Smooth muscle cell (in vitro differentiated cells): ENCODE results near the gene GUCY1A2. TPM values are rescaled to one million over a fixed set of nuclear protein-coding genes. Genes with fewer than 3 reads are reported as not detected.
A peak's percentile ranks its signal among the peaks of the same experiment; 100 is the strongest.

ENCODE experiments used
- DNase-seq: peaks from one replicate; lab custom pipeline; 2025; ENCODE audit not compliant: unreplicated experiment; lab: John Stamatoyannopoulos, UW
- H2AFZ ChIP-seq: fragments of 200-600 bp; sonication (generic); 2 replicates; pipeline ENCODE4 v1.6.0; 2016; ENCODE audit warnings: antibody characterized with exemption, low read depth, mild to moderate bottlenecking
- H3F3A ChIP-seq: fragments of 200-600 bp; sonication (generic); 2 replicates; pipeline ENCODE4 v1.6.0; 2017; ENCODE audit warnings: antibody characterized with exemption, low read depth
- H3K27ac ChIP-seq: fragments of 200-600 bp; sonication (generic); 2 replicates; pipeline ENCODE4 v1.5.1; 2016; ENCODE audit warnings: low read depth, mild to moderate bottlenecking
- H3K27me3 ChIP-seq: fragments of 200-600 bp; sonication (generic); 2 replicates; pipeline ENCODE4 v1.6.1; 2016; ENCODE audit warnings: low read depth, mild to moderate bottlenecking
- H3K36me3 ChIP-seq: fragments of 200-600 bp; sonication (generic); 2 replicates; pipeline ENCODE4 v1.5.1; 2016; ENCODE audit warnings: low read depth
- H3K4me1 ChIP-seq: fragments of 200-600 bp; sonication (generic); 2 replicates; pipeline ENCODE4 v1.5.1; 2016; ENCODE audit warnings: low read depth
- H3K4me2 ChIP-seq: fragments of 200-600 bp; sonication (generic); 2 replicates; pipeline ENCODE4 v1.6.0; 2016; ENCODE audit warnings: mild to moderate bottlenecking
- H3K4me3 ChIP-seq: fragments of 200-600 bp; sonication (generic); 2 replicates; pipeline ENCODE4 v1.5.1; 2016; ENCODE audit warnings: mild to moderate bottlenecking
- H3K79me2 ChIP-seq: fragments of 200-600 bp; sonication (generic); 2 replicates; pipeline ENCODE4 v1.6.0; 2016; ENCODE audit warnings: low read depth, mild to moderate bottlenecking
- H3K9ac ChIP-seq: fragments of 200-600 bp; sonication (generic); 2 replicates; pipeline ENCODE4 v1.6.0; 2016; ENCODE audit warnings: low read depth
- H3K9me3 ChIP-seq: fragments of 200-600 bp; sonication (generic); replicated peaks from 2 replicates; pipeline ENCODE4 v1.5.1; 2016; ENCODE audit warnings: low read depth
- H4K20me1 ChIP-seq: fragments of 200-600 bp; sonication (generic); 2 replicates; pipeline ENCODE4 v1.6.0; 2016; ENCODE audit warnings: low read depth
- WGBS: methylation state at CpG from one replicate; pipeline ENCODE4 v1.1.7; 2016; ENCODE audit warnings: low lambda C conversion rate; 5-methylcytosine and 5-hydroxymethylcytosine counted together
- polyA plus RNA-seq: library from polyadenylated mRNA; unstranded; fragments of >200 nt; fragmentation: Nextera tagmentation; extraction: Ambion mirVana; gene quantifications from 2 replicates; pipeline ENCODE4 v1.2.1, GENCODE V29; 2016
- total RNA-seq: library from RNA; depleted of rRNA; stranded (reverse); fragments of >200 nt; gene quantifications from 2 replicates; pipeline ENCODE4 v1.2.3, GENCODE V29; 2014
- TF ChIP-seq, protein P1 (sequence below): fragments of 200-600 bp; sonication (generic); IDR thresholded peaks from 2 replicates; pipeline ENCODE4 v1.5.1; 2017; ENCODE audit warnings: borderline replicate concordance, mild to moderate bottlenecking, antibody characterized with exemption; ENCODE audit not compliant: insufficient read depth, poor library complexity, severe bottlenecking

The GUCY1A2 gene
- total and polyA plus RNA-seq, 2 experiments from 2014 or later, result 0.08 to 1.1 TPM

DNA sequence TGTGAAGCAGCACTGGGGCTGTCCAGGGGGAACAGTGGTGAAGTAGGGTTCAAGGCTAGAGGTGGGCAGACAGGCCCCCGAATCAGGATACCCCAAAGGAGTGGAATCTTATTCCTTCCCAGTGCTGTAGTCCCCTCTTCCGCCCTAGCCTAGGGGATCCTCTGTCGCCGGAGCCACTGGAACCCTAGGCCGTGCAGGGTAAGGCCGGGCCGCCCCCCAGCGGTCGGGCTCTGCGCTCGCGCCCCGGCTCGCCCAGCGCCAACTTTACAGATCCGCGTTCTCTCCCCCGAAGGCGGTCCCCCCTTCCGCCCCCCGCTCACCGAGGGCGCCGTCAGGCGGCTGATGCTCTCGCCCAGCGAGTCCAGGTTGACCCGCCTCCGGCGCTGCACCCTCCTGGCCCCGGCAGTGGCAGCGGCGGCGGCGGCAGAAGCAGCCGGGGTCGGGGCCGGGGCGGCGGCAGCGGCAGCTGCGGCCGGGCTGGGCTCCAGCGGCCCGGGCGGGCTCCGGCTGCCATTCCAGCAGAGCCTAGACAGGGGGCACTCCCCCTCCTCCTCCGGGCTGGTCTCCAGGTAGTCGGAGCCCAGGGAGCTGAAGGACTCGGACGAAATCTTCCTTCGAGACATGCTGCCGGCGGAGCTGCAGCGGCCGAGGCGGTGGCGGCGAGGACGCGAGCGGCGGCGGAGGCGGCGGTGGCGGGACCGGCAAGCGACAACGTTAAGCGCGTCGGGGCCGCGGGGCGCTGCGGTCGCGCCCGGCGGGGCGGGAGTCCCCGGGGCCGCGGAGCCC is 650 bp downstream of the GUCY1A2 start:
- Histone ChIP-seq H3K4me3 (peak overlapping the region; percentile 67), H3F3A (no peaks in the 10 kb centered on the region), H4K20me1 (peaks cover 4% of the 10 kb centered on the region), H3K27ac (no peak overlapping the region), H3K27me3 (peaks cover 48% of the 10 kb centered on the region), H2AFZ (peak overlapping the region; percentile 63), H3K4me1 (peaks cover 3% of the 10 kb centered on the region), H3K36me3 (no peaks in the 10 kb centered on the region), H3K79me2 (no peaks in the 10 kb centered on the region), H3K9ac (no peak overlapping the region), H3K4me2 (peak overlapping the region; percentile 94), H3K9me3 (no peaks in the 10 kb centered on the region)
- TF ChIP-seq, protein P1, sequence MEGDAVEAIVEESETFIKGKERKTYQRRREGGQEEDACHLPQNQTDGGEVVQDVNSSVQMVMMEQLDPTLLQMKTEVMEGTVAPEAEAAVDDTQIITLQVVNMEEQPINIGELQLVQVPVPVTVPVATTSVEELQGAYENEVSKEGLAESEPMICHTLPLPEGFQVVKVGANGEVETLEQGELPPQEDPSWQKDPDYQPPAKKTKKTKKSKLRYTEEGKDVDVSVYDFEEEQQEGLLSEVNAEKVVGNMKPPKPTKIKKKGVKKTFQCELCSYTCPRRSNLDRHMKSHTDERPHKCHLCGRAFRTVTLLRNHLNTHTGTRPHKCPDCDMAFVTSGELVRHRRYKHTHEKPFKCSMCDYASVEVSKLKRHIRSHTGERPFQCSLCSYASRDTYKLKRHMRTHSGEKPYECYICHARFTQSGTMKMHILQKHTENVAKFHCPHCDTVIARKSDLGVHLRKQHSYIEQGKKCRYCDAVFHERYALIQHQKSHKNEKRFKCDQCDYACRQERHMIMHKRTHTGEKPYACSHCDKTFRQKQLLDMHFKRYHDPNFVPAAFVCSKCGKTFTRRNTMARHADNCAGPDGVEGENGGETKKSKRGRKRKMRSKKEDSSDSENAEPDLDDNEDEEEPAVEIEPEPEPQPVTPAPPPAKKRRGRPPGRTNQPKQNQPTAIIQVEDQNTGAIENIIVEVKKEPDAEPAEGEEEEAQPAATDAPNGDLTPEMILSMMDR, result peak; percentile 43
- WGBS, result 2% methylated on average over 47 of the region's 85 CpGs
- peak; percentile 29 for DNase-seq

DNA sequence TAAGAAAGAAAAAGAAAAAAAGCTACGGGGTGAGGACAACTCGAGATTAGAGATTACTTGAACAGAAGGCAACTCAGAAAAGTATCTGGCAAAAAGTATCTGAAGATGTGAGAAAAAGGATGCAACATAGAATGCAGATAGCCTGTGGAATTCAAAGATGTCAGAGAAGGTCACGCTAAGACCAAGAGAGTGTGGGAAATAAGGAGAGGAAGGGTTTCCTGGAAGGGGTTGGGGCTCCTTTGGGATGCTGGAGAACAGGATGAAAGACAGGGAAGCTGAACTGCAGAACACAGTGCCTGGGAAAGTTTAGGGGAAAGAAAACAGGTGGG is 1.2 kb downstream of the GUCY1A2 start:
- WGBS, result 57% methylated on average over 3 of the region's 3 CpGs
- no peaks in the 10 kb centered on the region for H3K36me3 ChIP-seq
- peaks cover 8% of the 10 kb centered on the region for H3K4me1 ChIP-seq
- no peaks in the 10 kb centered on the region for H3K79me2 ChIP-seq
- H3K27ac ChIP-seq, result no peak overlapping the region
- peak overlapping the region; percentile 67 for H3K4me3 ChIP-seq
- no peaks in the 10 kb centered on the region for H3F3A ChIP-seq
- peaks cover 4% of the 10 kb centered on the region for H4K20me1 ChIP-seq
- TF ChIP-seq, protein P1, result no peak
- DNase-seq, result no peak
- H3K4me2 ChIP-seq, result peak overlapping the region; percentile 94
- H3K27me3 ChIP-seq, result peaks cover 43% of the 10 kb centered on the region
- H3K9me3 ChIP-seq, result no peaks in the 10 kb centered on the region
- peak overlapping the region; percentile 63 for H2AFZ ChIP-seq
- no peak overlapping the region for H3K9ac ChIP-seq

DNA sequence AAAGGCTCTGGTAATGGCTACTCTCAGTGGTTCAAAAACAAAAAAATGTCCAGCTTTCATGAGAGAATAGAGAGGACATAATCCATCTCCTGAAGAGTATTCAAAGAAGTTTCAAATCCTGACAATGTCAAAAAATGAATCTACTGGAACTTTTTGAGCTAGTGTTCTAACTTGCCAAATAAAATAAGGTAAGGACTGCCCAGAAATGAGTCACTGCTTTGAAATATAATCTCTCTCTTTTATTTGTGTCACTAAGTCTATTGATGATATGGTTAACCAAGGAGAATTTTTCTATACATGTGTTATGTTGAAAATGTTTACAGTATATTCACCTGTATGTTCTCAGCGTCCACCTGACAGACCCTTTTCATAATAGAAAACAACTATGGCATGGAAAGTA is 3.4 kb downstream of the GUCY1A2 start:
- no peaks in the 10 kb centered on the region for H3K79me2 ChIP-seq
- H3K4me1 ChIP-seq, result peaks cover 14% of the 10 kb centered on the region
- H3K9me3 ChIP-seq, result no peaks in the 10 kb centered on the region
- no peak overlapping the region for H3K4me2 ChIP-seq
- no peak overlapping the region for H3K27ac ChIP-seq
- peaks cover 21% of the 10 kb centered on the region for H3K27me3 ChIP-seq
- TF ChIP-seq, protein P1, result no peak
- no peak overlapping the region for H3K9ac ChIP-seq
- H2AFZ ChIP-seq, result no peak overlapping the region
- 97% methylated on average over 1 of the region's 1 CpG for WGBS
- no peaks in the 10 kb centered on the region for H3F3A ChIP-seq
- H3K36me3 ChIP-seq, result no peaks in the 10 kb centered on the region
- H4K20me1 ChIP-seq, result peaks cover 4% of the 10 kb centered on the region
- no peak overlapping the region for H3K4me3 ChIP-seq
- DNase-seq, result no peak

DNA sequence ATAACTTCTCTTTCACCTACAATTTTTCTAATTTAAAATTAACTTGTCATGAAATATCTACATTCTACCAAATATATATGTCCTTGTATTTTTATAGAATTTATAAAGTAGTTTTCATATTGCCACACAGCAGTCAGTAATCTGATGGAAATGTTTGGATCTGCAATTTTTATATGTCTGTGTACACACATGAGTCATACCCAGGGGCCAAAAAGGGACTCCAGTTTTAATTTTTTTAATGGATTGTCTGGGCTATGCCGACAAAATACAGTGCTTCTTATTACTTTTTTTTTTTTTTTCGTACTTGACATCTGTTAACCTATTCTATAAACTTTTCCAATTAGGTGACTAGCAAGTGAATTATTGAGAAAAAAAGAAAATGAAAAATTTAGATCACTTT is 6.3 kb downstream of the GUCY1A2 start:
- Histone ChIP-seq H3K27me3 (peaks cover 12% of the 10 kb centered on the region), H4K20me1 (no peaks in the 10 kb centered on the region), H3K36me3 (no peaks in the 10 kb centered on the region), H3K4me2 (peak overlapping the region; percentile 42), H2AFZ (peak overlapping the region; percentile 59), H3K27ac (peak overlapping the region; percentile 80), H3K9me3 (no peaks in the 10 kb centered on the region), H3K9ac (no peak overlapping the region), H3K4me3 (no peak overlapping the region), H3K4me1 (peaks cover 14% of the 10 kb centered on the region), H3K79me2 (no peaks in the 10 kb centered on the region), H3F3A (no peaks in the 10 kb centered on the region)
- DNase-seq, result no peak
- TF ChIP-seq, protein P1, result no peak
- WGBS, result 39% methylated on average over 2 of the region's 2 CpGs
